GM10266 (cell line): ENCODE results near the gene ATP6V0E1.

Source experiments
- DNase-seq: peaks from one replicate; pipeline ENCODE4 v3.0.0; 2012; ENCODE audit errors: extremely low spot score
- CTCF ChIP-seq: IDR thresholded peaks from 2 replicates; pipeline ENCODE4 v1.5.1; 2012; ENCODE audit warnings: mild to moderate bottlenecking, low read depth; ENCODE audit not compliant: control insufficient read depth, insufficient read depth; ENCODE audit errors: missing control alignments

Gene ATP6V0E1

GRCh38 chr5:173078878-173079277, 95.3 kb downstream of the ATP6V0E1 start:
- no peak for TF ChIP-seq CTCF
- DNase-seq = no peak
